ENCODE data around the gene SOX14.

GRCh38 chr3:137778941-137779340 is 14.8 kb downstream of the SOX14 start:
- TF ChIP-seq CTCF (IDR thresholded peaks at IDR 0.05) (no peak), POLR2A (IDR thresholded peaks at IDR 0.05) (no peak)

Measured in thyroid gland (tissue), 4 donors.